DMS79 (cell line): ENCODE results near the gene XYLT2.
"Not testable (repeated sequence)": the region's sequence is repeated elsewhere in the genome, so short reads cannot be mapped to it uniquely, and the experiment has no call there.

ENCODE experiments used
- DNase-seq: peaks from one replicate; lab custom pipeline; 2025; lab: John Stamatoyannopoulos, UW

The XYLT2 gene

DNA sequence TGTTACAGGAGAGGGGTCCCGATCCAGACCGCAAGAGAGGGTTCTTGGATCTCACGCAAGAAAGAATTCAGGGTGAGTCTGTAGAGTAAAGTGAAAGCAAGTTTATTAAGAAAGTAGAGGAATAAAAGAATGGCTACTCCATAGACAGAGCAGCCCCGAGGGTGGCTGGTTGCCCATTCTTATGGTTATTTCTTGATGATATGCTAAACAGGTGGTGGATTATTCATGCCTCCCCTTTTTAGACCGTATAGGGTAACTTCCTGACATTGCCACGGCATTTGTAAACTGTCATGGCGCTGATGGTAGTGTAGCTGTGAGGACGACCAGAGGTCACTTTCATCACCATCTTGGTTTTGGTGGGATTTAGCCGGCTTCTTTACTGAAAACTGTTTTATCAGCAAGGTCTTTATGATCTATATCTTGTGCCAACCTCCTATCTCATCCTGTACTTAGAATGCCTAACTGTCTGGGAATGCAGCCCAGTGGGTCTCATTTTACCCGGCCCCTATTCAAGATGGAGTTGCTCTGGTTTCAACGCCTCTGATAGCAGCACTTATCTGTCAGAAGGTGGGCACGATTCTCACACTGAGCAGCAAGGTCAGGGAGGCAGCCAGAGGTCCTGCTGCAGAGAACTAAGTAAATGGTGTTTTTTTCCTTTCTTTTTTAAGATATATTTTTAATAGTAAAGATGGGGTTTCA, 26.5 kb upstream of the XYLT2 start:
- no peak for DNase-seq

- no peak for DNase-seq
These were observed 23.7 kb upstream of the XYLT2 start for GRCh38 chr17:50322271-50322670.

DNA sequence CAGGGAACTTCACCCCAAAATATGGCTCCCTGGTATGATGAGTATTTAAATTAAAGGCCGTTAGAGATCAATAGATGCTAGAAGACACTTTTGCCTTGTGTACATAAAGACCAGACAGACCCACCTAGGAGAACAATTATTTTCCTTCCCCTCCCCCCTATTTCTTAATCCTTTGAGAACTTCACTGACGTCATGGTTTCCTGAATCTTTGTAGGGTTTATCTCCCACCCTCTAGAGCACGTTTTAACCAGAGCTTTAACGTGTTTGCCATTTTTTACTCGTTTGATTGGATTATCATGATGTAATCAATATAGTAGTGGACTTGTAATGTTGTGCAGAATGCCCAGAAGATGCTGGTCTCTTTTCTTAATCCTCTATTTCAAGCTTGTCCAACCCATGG, 22.9 kb upstream of the XYLT2 start:
- DNase-seq = no peak

GRCh38 chr17:50325906-50326305, 20.0 kb upstream of the XYLT2 start:
- no peak for DNase-seq

DNA sequence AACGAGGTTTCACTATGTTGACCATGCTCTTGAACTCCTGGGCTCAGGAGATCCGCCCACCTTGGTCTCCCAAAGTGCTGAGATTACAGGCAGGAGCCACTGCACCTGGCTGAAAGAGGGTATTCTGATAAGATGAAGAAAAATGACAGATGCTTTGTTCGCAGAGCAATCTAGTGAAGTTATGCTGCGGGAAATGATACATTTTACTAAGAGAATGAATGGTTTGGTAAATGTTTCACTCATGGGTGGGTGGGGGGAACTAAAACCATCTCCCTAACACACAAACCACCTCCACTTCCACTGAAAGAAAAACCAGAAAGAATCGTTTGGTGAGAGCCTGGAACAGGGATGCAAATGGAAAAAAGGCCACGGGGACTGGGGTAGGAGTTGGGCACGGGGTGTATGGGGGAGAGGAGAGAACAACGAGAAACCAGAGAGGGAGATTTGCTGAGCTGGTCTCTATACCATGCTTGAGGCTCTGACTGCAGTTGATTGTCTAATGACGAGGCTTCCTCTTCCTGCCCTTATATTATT, 19.0 kb upstream of the XYLT2 start:
- no peak for DNase-seq

DNA sequence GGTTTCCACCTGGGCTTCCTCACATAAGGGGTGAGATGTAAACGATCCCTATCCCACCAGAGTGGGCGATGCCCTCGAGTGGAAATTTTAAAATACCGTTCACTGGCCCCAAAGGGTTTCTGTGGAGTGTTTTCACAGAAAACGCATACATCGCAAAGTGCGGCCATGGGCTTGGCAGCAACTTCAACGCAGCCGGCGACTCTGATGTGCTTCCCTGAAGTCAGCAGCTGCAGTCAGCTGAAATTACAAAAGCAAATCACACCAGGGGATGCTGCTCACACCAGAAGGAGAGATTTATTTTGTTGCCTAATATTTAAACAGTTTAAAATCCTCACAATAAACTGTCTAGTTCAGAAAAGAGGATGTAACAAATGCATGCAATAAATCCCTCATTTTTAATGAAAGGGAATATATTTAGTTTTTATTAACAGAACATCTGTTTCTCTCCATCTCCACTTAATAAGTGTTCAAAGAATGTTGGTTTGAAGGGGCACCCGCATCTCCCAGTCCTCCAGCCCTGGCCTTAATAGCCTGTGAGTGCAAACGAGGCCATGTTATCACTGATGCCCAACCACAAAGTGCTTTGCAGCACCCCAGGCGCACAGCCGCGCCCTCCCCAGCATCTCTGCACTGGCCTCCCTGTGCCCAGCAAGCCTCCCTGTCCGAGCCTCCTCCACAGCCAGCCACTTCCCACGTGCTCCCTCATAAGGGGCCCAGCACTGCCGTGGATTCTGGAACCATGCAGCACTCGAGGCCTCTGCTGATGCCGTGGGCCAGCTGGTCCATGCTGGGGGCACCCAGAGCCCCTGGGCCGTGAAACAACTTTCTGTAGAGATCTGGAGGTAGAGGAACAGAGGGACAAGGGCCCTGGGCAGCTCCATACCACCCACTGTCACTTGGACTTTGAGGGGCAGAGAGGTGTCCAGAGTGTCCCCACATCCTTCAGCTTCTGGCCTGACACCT, 17.3 kb upstream of the XYLT2 start:
- DNase-seq = no peak

DNA sequence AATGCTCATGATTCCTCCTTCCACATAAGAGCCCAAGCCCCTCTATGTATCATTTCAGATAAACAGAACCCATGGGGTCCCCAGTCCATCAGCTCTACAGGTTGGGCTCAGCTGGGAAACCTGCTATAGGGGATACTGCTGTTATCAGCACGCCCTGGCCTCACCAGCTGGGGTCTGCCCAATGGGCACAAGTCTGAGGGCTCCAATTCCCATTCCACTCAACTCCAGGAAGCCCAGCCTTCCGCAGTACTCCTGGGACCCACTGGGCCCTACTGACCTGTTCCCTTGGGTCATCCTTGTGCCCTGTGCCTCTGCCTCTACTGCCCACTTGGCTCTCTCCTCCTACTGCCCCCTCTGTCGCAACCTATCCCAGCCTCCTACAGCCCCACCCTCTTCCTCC, 16.2 kb upstream of the XYLT2 start:
- DNase-seq = no peak

DNA sequence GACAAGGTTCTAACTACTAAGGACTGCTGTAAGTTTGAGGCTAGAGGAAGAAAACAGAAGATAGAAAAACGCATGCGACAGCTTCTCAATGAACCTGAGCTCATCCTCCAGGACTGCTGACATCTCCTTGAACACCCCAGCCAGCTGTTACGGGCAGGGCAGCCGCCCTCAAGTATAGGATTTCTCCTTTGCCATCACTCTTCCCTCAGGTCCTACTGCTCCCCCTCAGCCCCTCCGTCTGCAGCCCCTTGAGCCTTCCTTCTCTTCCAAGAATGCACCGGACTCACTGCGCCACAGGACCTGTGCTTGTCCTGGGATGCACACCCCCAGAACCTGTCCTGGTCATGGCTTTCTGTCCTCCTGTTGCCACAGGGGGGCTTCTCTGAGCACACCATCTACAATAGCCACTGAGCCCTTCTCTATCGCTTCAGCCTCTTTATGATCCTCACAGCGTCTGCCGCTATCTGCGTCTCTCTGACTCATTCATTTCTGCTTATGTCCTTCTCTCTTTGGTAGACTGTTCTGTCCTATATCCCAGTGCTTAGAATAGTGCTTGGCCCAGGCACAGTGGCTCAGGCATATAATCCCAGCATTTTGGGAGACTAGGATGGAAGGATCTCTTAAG, 15.7 kb upstream of the XYLT2 start:
- DNase-seq = no peak

DNA sequence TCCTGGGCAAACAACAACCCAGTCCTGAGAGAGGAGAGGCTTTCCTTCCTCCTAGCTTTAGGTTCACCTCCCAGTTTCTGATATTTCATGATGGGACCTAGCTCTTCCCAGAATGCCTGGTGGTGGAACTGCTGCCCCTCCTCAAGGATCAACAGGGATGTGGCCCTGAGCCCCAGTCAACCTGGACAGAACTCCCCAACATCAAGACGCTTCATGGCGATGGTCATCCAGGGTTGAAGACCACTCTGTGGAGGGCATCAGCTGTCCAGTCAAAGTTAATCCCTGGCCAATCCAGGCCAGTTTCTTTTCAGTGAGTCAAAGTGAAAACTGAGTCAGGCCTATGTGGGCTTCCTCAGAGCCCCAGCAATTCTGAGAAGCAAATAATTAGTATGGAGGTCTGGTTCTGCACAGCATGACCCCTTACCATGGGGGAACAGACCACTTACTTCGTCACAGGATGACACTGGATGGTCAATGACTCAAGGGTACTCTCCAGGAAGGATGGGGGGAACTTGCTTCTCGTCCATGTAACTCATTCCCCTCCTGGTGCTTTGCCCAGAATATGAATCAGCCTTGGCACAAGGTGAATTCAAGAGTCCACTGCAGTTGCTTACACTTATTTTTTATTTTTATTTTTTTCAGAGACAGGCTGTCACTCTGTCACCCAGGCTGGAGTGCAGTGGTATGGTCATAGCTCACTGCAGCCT, 14.7 kb upstream of the XYLT2 start:
- no peak for DNase-seq

DNA sequence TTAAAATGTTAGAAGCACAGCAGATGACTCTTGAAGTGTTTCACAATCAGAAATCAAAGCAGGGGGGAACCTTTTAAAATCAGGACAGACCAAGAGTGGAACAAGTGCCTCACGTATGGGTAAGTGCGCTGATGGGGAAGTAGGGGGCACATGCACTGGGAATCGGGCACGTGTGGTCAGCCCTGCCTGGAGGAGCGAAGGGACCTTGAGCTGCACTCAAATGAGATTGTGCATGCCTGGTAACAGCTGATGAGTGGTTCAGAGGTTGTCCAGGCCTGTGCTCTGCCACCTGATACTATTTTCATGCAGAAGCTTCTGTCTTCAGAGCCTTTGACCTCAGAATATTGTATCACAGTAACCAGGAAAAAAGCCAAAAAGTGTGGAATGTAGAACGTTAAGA, 13.7 kb upstream of the XYLT2 start:
- no peak for DNase-seq

- DNase-seq = not testable (repeated sequence)
These were observed 12.5 kb upstream of the XYLT2 start for GRCh38 chr17:50333291-50334057.

- DNase-seq = no peak
These were observed 8.0 kb upstream of the XYLT2 start for GRCh38 chr17:50337956-50338355.

- DNase-seq = no peak
These were observed 7.3 kb upstream of the XYLT2 start for GRCh38 chr17:50338645-50339044.

- DNase-seq = no peak
These were observed 6.5 kb upstream of the XYLT2 start for GRCh38 chr17:50339381-50339780.

GRCh38 chr17:50344731-50345365, 1.1 kb upstream of the XYLT2 start:
- DNase-seq = no peak

DNA sequence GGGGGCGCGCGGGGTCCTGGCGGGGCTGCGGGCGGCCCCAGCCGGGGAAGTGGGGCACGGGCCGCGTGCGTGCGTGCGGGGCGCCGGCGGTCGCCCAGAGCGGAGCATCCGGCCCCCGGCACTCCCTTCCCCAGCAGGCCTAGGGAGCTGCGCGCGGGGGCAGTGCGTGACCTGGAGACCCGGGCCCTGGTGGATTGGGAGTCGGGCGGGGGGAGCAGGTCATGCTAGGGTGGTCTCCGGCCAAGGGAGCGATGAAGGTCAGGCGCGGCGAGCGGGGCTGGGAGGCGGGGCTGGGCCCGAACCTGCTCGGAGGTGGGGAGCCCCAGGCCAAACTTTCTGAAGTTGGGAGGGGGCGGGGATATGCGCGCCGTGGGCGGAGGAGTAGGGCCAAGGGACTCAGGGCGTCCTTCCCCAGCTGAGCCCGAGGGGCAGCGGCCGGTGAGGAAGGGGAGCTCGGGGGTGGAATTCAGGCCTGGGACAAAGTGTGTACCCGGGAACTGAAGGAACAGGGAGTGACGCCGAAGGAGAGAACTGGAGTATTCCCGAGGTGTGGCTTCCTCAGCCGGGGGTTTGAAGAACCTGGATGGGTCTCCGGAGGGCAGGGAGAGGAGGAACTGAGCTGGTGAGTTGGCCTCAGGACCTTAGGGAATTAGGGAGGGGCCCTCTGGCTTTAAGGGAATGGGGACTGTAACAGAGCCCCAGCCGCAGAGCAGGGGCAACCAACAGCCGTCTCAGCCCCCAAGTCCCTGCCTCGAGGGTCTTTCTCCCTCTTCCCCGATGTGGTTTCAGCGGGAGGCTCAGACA, 589 bp downstream of the XYLT2 start:
- no peak for DNase-seq

- DNase-seq = no peak
These were observed 1.4 kb downstream of the XYLT2 start for GRCh38 chr17:50347117-50347893.

DNA sequence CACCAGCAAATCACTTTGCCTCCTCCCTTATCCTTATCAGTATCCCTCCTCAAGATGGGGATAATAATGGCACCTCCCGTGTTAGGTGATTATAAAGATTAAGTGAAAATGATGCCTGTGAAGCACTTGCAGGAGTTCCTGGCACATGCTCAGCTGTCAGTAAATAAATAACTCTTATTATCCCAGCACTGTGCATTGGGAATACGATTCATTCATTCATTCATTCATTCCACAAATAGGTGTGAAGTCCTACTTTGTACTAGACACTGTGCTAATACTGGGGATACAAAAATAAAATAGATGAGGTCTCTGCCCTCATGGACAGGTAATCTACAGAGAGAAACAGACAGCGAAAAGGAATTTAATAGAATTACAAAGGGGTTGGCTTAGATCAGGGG, 2.0 kb downstream of the XYLT2 start:
- DNase-seq = no peak
